COLO829 (cell line): ENCODE results near the gene NOX1.

Experiments used
- DNase-seq: peaks from one replicate; pipeline ENCODE4 v3.0.0; 2012; ENCODE audit warnings: low spot score

The NOX1 gene

DNA sequence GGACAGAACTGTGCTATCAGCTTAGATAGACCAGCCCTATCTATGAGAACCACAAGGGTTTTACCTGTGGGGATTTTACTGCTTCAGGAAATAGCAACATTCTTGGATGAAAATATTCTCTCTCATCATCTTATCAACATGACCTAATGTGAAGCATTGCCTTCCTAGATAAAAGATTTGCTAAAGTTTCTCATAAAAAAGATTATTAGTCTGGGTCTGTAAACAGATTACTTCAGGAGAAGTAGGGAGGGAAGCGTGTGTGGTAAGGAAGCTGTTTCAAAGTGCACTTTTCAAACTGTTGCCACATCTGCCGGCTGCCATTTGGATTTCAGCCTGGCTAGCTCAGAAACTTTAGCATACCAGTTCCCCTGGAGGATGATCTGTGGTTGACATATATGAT is at the start of gene NOX1:
Gene NOX1 (minus strand): TSS at position 35 of the 400 bp plus-strand sequence. CDS start 220 bp downstream, outside the sequence.
- DNase-seq, result no peak

- no peak for DNase-seq
Measured at GRCh38 chrX:100915562-100915961, 41.4 kb upstream of the NOX1 start.

- DNase-seq, result no peak
Measured at GRCh38 chrX:100913111-100913510, 39.0 kb upstream of the NOX1 start.

- DNase-seq, result no peak
Measured at GRCh38 chrX:100911731-100912130, 37.6 kb upstream of the NOX1 start.

DNA sequence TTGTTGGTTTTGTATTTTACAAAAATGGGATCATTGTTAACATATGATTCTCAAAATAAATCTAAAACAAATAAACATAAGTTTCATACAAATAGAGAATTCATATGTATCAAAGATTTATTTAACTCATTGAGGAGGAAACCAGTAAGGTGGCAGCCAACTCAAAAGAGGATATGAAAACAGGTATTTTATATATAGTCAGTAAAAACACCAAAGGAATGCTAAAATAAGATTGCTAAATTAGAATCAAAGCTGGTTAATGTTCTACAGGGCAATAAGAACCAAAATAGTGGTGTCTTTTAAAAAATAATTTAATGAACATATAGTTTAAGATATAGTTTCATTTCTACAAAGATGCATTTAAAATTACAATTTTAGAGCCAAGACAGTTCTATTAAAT is 31.5 kb upstream of the NOX1 start:
- no peak for DNase-seq

- no peak for DNase-seq
Measured at GRCh38 chrX:100904433-100904832, 30.3 kb upstream of the NOX1 start.

DNA sequence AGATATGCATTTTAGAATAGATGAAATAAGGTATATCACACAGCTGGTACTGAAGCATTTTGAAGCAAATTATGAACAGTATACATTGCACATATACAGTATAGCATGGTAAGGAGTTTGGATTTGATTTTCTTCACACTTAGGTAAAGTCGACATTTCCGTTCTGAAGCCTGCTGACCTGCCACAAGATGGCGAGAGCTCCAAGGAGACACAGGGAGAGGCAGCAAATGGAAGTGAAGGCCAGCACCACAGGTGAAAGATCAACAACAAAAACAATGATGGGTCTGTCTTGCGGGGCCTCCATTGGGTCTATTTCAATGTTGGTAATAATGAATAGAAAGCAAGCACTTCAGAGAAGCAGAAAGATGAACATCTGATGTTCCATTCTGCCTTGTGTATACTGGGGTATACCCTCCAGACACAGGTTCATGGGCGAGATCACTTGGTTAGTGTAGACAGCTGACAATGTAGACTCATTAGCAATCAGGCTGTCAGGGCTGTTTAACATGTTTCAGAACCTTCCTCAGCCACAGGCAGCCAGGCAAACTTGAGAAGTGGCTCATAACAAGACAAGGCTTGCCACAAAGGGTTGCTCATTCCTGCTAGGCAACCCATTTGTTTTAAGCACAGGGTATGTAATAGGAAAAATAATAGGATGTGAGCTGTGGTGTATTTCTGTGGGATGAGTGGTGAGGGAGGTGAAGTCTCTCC is 21.4 kb upstream of the NOX1 start:
- DNase-seq, result peak; percentile 21

DNA sequence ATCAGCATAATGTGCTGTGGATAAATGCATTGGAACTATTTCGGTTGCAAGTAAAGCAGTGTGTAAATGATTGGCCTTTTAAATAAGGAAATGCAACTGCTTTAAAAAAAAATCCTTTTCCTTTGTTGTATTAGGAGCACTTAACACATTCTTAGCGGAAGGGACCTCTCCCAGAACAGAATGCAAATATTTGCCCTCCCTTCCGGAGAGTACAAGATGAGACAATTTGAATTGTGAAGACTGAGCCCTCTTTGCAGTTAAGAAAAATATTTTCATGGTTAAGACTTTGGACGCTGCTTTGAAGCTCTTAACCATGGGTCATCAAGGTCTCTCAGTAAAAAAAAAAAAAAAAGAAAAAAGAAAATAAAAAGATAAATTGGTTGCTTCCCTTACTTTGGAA is 9.5 kb upstream of the NOX1 start:
- DNase-seq, result no peak

GRCh38 chrX:100880368-100880767 is 6.2 kb upstream of the NOX1 start:
- no peak for DNase-seq

DNA sequence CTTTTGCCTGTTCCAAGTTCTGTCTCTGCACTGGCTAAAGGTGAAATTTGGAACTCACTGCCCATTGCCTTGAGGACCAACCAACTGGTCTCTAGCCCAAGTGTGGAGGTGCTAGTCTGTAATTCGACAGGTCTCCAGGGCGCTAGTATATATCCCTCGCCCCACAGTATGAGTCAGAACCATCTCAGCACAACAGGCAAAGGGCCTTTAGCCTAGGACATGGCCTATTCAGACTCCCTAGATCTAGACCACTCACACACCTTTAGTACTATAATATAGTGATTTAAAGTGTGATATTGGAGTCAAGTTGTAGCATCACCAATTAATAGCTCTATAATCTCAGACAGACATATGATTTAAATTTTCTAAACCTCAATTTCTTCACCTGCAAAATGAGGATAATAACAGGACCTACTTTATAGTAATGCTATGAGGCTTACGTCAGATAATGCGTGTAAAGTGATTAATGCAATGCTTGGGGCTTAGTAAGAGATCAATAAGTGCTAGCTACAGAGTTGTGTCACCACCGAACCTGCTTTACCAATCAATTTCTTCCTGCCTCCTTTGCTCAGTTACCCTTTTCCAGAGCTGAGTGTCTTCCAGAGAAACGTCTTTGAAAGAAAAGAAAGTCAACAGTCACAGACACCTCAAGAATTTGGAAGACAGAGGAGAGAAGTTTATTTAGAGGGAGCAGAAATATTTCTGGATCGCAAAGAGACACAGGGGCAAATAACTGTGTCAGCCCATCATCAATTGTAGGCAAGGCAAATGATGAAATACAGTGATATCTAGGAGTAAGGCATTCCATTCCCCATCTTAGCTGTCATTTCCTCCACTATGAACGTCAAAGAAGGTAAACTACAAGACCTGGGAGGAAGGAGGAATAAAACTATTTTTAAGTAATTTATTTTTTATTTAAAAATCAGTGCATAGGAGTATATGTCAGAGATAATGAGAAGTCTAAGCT is 2.3 kb downstream of the NOX1 start:
- no peak for DNase-seq

DNA sequence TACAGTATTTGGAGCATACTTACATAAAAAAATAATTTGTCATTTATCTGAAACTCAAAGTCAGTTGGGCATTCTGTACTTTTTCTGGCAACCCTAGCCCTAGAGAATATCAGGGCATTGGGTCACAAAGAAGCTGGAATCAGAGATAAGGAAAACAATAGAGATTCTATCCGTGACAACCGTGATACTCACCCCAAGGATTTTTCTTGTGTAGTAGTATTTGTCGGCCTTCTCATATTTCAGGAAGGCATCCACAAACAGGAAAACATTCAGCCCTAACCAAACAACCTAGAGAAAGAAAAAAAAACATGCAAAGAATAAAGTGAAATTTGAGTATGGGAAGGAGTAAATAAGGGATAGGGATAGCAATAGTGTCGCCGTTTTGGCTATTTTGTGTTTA is 3.6 kb downstream of the NOX1 start:
- no peak for DNase-seq

GRCh38 chrX:100868273-100868672 is 5.9 kb downstream of the NOX1 start:
- DNase-seq, result no peak

GRCh38 chrX:100864657-100865391 is 9.3 kb downstream of the NOX1 start:
- DNase-seq, result peak; percentile 5

GRCh38 chrX:100863326-100863864 is 10.8 kb downstream of the NOX1 start:
- no peak for DNase-seq

GRCh38 chrX:100852810-100853209 is 21.3 kb downstream of the NOX1 start:
- no peak for DNase-seq

DNA sequence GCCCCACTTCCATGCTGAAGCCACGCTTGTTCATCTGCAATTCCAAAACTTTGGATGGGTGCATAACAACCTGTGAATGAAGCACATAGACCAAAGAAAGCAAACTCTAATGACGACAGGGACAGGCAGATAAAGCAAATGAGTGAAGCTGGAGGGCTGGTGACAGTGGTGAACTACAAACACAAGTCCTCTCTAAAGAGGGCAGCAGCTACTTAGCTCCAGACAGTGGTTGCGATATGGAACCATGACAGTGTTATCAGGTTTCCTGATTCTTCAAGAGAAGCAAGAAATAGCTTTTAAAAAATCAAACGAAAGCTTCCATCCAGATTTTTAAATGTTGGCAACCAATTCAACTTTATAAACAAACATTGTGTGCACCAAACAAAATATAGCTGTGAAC is 23.8 kb downstream of the NOX1 start:
- no peak for DNase-seq

- no peak for DNase-seq
Measured at GRCh38 chrX:100831219-100831946, 42.8 kb downstream of the NOX1 start.

GRCh38 chrX:100830547-100830946 is 43.6 kb downstream of the NOX1 start:
- DNase-seq, result no peak

GRCh38 chrX:100830143-100830542 is 44.0 kb downstream of the NOX1 start:
- DNase-seq, result no peak

DNA sequence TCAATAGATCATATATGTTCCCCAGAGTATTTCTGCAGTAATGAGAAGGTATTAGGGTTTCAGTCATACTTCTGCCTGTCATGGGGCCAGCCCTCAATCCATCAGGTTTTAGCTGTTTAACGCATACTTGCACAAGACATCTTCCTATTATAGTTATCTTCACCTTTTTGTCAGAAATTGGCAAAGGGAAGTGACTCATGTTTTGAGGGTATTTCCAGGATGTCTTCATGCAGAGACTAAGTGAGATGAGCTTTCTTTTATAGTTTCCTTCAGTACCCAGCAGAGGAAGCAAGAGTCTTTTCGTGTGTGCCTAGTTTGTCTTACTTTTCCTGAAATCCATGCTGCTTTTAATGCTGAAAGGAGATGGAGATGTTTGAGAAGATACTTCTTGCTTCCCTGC is 44.4 kb downstream of the NOX1 start:
- DNase-seq, result no peak

GRCh38 chrX:100819837-100820666 is 54.1 kb downstream of the NOX1 start, which contains the start of gene CSTF2:
CSTF2 (plus strand) TSS chrX:100820391; CDS start chrX:100820417, 26 bp downstream.
- peak; percentile 81 for DNase-seq
